GM23338 (cell line): Measurements from ENCODE around the gene RPTOR.

Experiments
- CREB1 ChIP-seq: fragments of 250-450 bp; sonication (Bioruptor Pico); IDR thresholded peaks from 2 replicates; pipeline ENCODE4 v1.5.0; 2020; ENCODE audit warnings: low read depth, mild to moderate bottlenecking, moderate library complexity
- CTCF ChIP-seq, 2 experiments: fragments of 200-600 bp in 1 of 2; sonication (generic) in 1 of 2; conservative IDR thresholded peaks; 2 replicates each; pipeline versions ENCODE4 v1.5.1 to v1.6.1; 2016 to 2017; ENCODE audit warnings: antibody characterized with exemption in 2 of 2, low read depth in 2 of 2, mild to moderate bottlenecking in 2 of 2, moderate library complexity in 1 of 2
- EZH2 ChIP-seq: fragments of 200-600 bp; sonication (generic); IDR thresholded peaks from one replicate; pipeline ENCODE4 v1.8.0; 2017; ENCODE audit warnings: antibody characterized with exemption, mild to moderate bottlenecking, low read depth; ENCODE audit not compliant: unreplicated experiment
- EZH2phosphoT487 ChIP-seq: fragments of 200-600 bp; sonication (generic); IDR thresholded peaks from one replicate; pipeline ENCODE4 v1.8.1; 2018; ENCODE audit warnings: antibody characterized with exemption; ENCODE audit not compliant: unreplicated experiment
- JUNB ChIP-seq: IDR thresholded peaks from one replicate; pipeline ENCODE4 v1.6.1; 2016; ENCODE audit warnings: antibody characterized with exemption; ENCODE audit not compliant: unreplicated experiment
- POLR2AphosphoS5 ChIP-seq: IDR thresholded peaks from 2 replicates; pipeline ENCODE4 v1.6.1; 2016; ENCODE audit warnings: antibody characterized with exemption, low read depth
- STAT1 ChIP-seq: IDR thresholded peaks from one replicate; pipeline ENCODE4 v1.6.1; 2016; ENCODE audit warnings: antibody characterized with exemption; ENCODE audit not compliant: unreplicated experiment
- ZNF114 ChIP-seq: fragments of 250-450 bp; sonication (Bioruptor Pico); IDR thresholded peaks from 2 replicates; pipeline ENCODE4 v1.5.0; 2020; ENCODE audit warnings: mild to moderate bottlenecking, moderate library complexity
- ZNF462 ChIP-seq: fragments of 250-450 bp; sonication (Bioruptor Pico); IDR thresholded peaks from 2 replicates; pipeline ENCODE4 v1.5.0; 2020; ENCODE audit warnings: mild to moderate bottlenecking, moderate library complexity
- TF ChIP-seq, protein P1 (sequence below): IDR thresholded peaks from one replicate; pipeline ENCODE4 v1.6.1; 2018; ENCODE audit warnings: antibody characterized with exemption; ENCODE audit not compliant: unreplicated experiment

- TF ChIP-seq CTCF (conservative IDR thresholded peaks at IDR 0.05; ENCODE audit: low read depth in 2 of 2) (no peak), EZH2 (no peak), JUNB (no peak), POLR2AphosphoS5 (no peak), CREB1 (CRISPR knock-in tag) (no peak), EZH2phosphoT487 (no peak), ZNF114 (CRISPR knock-in tag) (no peak), ZNF462 (no peak), STAT1 (no peak)
- TF ChIP-seq, protein P1, sequence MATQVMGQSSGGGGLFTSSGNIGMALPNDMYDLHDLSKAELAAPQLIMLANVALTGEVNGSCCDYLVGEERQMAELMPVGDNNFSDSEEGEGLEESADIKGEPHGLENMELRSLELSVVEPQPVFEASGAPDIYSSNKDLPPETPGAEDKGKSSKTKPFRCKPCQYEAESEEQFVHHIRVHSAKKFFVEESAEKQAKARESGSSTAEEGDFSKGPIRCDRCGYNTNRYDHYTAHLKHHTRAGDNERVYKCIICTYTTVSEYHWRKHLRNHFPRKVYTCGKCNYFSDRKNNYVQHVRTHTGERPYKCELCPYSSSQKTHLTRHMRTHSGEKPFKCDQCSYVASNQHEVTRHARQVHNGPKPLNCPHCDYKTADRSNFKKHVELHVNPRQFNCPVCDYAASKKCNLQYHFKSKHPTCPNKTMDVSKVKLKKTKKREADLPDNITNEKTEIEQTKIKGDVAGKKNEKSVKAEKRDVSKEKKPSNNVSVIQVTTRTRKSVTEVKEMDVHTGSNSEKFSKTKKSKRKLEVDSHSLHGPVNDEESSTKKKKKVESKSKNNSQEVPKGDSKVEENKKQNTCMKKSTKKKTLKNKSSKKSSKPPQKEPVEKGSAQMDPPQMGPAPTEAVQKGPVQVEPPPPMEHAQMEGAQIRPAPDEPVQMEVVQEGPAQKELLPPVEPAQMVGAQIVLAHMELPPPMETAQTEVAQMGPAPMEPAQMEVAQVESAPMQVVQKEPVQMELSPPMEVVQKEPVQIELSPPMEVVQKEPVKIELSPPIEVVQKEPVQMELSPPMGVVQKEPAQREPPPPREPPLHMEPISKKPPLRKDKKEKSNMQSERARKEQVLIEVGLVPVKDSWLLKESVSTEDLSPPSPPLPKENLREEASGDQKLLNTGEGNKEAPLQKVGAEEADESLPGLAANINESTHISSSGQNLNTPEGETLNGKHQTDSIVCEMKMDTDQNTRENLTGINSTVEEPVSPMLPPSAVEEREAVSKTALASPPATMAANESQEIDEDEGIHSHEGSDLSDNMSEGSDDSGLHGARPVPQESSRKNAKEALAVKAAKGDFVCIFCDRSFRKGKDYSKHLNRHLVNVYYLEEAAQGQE: no peak
Observed at GRCh38 chr17:80712606-80713005, 168.0 kb downstream of the RPTOR start.
